ENCODE data around the gene SLC23A3.

The SLC23A3 gene

GRCh38 chr2:219214141-219214540 lies 44.3 kb upstream of the SLC23A3 start:
- TF ChIP-seq CTCF (IDR thresholded peaks at IDR 0.05): no peak
- no peak for TF ChIP-seq ZFX (IDR thresholded peaks at IDR 0.05; ENCODE audit: borderline replicate concordance)
- H3K27ac ChIP-seq: no peak overlapping the region

GRCh38 chr2:219213486-219214071 lies 43.8 kb upstream of the SLC23A3 start:
- no peak for TF ChIP-seq ZFX (IDR thresholded peaks at IDR 0.05; ENCODE audit: borderline replicate concordance)
- no peak for TF ChIP-seq CTCF (IDR thresholded peaks at IDR 0.05)
- no peak overlapping the region for H3K27ac ChIP-seq

GRCh38 chr2:219213026-219213415 lies 43.2 kb upstream of the SLC23A3 start:
- TF ChIP-seq CTCF (IDR thresholded peaks at IDR 0.05) (no peak), ZFX (IDR thresholded peaks at IDR 0.05; ENCODE audit: borderline replicate concordance) (no peak)

GRCh38 chr2:219210886-219211362 lies 41.1 kb upstream of the SLC23A3 start:
- TF ChIP-seq ZFX (IDR thresholded peaks at IDR 0.05; ENCODE audit: borderline replicate concordance): no peak
- no peak for TF ChIP-seq CTCF (IDR thresholded peaks at IDR 0.05)
- H3K27ac ChIP-seq: peak overlapping the region; percentile 6; the same call in 1 of the 2 replicates

More at GRCh38 chr2:219213026-219213415, 43.2 kb upstream of the SLC23A3 start:
- no peak overlapping the region for H3K27ac ChIP-seq

GRCh38 chr2:219210196-219210885 lies 40.5 kb upstream of the SLC23A3 start:
- TF ChIP-seq CTCF (IDR thresholded peaks at IDR 0.05) (no peak), ZFX (IDR thresholded peaks at IDR 0.05; ENCODE audit: borderline replicate concordance) (no peak)
- H3K27ac ChIP-seq: peak overlapping the region; percentile 92; the same call in 1 of the 2 replicates

GRCh38 chr2:219209236-219210195 lies 39.7 kb upstream of the SLC23A3 start:
- TF ChIP-seq CTCF (IDR thresholded peaks at IDR 0.05) (no peak), ZFX (IDR thresholded peaks at IDR 0.05; ENCODE audit: borderline replicate concordance) (no peak)
- H3K27ac ChIP-seq: peak overlapping the region; percentile 92
